GM04503 (cell line): Measurements from ENCODE around the gene APBA1.

Experiments
- DNase-seq: peaks from one replicate; pipeline ENCODE4 v3.0.0-alpha.2; 2012; ENCODE audit warnings: low read depth

APBA1 gene

DNA sequence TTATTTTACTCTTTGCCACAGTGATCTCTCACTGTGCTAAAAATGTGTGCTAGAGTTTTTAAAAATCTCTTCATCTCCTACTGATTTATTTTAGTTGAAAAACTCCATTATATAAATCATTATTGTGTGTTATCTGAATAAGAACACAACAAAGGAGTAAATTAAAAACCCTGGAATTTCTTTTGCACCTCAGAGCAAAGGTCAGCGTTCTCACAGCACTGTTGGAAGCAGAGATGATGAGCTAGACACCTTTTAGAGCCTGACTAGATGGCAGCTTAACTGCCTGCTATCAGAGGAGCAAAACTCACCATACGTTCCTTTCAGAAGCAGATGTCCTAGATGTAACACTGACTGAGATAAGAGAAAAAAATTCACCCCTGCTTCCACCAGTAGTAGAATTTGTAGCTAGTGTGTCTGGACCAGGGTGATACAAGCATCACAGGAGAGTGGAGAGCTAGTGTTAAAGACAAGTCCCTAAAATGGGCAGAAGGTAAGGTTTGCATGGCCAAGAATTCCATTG, 200.0 kb downstream of the APBA1 start:
- DNase-seq, result no peak

DNA sequence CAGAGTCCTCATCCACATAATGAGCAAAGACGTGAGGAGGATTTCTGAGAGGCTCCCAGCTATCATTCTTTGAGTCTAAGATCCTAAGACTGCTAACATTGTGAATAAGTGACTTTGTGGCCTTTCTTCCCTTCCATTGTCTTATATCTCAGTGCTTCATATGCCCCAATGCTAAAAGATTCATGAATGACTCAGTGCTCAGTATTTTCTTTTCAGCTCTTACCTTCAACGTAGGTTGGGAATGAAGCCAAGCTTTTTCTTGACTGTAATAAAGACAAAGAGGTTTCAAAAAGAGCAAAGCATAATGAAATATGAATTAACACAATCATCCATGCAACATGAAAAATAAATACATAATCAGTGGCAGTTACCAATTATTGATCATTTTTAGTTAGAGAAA, 200.7 kb downstream of the APBA1 start:
- DNase-seq, result no peak

DNA sequence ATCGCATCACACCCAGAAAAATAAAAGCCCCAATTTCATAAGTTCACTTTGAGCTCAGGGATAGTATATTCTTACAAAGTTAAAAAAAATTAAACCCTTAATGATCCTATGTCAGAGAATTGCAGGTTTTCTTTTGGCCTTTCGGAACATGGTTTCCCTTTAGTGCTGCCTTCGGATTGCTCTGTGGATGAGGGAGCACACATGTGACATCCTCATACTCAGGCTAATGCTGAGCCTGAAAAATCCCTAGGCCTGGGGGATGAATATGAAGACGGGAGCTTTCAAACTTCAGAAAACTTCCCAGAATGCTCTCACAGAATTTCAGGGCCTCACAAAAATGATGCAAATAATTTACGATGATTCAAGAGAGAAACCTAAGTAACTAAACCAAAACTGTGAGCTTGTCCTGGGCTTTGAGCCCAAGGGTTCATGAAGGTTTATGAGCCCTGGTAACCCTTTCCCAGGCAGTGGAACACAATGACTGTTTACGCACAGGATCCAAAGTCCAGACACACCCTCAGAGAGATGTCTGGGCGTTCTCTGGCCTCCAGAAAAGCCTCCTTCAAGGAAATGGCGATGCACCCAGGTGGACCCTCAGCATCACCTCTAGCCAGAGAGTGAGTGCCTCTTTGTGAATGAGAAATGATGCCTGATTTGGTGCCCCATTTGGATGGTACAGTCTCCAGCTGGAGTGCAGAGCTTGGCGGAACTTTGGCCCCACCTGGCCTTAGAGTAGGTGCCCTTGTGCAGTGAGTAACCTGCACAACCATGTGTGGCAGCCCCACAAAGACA, 201.8 kb downstream of the APBA1 start:
- DNase-seq, result no peak

DNA sequence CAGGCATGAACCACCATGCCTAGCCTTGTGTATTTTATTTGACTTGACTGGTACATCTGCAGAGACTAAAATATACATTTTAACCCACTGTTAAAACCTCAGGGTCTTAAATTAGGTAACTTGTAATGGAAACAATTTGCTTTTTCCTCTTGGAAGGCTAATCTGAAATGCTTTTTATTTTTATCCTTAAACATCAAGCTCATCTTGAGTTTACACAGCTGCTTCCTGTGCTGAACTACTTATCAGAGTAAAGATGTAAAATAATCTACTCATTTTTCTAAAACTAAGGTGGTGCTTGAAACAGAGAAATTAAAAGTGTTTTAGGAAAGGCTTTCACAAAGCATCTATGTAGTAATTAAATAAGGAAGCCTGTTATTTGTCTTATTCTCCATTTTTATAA, 203.0 kb downstream of the APBA1 start:
- no peak for DNase-seq

DNA sequence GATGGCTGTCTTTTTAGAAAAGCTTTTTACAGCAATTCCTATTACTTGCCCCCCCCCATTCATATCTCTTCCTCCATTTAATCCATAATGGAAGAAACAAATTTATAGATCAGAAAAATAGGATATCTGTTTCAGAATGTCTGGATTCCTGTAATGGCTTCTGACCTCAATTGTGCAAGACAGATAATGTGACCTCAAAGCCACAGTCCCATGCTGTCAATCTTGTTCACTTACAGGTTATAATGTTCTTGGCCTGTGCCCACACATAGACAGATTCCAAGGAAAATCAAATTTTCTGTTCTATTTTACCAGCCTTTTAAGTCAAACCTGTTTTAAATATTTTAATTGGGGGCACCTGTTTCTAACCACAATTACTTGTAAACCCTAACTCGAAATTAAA, 203.8 kb downstream of the APBA1 start:
- no peak for DNase-seq

DNA sequence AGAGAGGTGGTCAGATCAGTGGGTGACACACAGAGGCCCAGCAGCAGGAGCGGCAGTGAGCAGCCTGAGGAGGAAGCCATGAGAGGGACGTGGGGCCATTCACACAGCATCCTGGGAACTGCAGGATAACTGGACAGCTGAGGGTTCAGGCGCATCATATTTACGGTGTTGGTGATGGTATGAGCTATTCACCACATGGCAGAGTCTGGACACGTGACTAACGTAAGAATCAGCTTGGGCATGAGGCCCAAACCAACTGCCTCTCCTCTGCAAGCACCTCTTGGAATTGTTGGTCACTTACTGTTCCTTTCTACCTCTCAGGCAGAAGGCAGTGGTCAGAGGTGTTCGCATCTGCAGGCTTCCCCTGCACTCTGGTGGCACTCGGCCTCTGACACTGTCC, 206.0 kb downstream of the APBA1 start:
- DNase-seq, result no peak

DNA sequence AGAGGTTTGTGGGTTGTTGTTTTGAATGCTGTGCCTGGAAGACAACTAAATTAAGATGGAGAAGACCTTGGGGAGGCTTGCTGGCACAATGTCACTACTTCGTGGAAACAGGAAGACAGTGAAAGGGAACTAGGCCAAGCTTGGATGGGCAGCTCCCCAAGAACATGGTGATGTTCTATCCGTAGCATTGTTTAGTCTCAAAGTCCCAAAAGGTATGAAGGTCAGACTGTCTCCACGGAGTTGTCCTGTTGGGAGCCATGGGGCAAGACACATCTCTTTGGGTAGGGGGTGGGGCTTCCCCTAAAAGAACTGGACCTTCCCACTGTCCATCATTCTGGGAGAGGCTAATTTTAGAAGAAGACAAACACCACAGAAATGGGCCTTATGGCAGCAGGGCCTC, 206.7 kb downstream of the APBA1 start:
- no peak for DNase-seq

DNA sequence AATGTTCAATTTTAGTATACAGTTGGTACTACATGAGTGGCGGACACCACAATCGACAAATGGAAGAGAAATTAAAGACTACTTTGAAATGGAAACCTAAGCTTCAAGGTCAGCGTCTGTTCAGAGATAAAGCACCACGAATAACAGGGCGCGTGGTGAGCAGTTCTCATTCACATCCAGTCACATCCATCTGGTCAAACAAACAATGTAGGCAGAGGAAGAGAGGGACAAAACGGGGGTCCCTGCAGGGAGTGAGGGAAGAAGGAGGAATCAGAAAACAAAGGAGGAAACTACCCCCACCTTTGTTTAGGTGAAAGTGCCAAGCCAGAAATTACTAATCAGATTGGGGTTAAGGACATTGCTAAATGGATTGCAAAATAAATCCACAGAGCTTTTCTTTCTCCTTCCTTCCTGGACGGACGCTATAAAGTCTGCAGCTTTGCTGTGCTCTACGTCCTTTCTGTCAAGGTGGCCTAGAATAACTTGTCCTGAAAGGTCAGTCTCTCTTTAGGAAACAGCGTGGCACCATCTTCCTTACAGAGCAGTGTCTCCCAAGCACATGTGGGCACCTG, 208.6 kb downstream of the APBA1 start:
- DNase-seq, result no peak

DNA sequence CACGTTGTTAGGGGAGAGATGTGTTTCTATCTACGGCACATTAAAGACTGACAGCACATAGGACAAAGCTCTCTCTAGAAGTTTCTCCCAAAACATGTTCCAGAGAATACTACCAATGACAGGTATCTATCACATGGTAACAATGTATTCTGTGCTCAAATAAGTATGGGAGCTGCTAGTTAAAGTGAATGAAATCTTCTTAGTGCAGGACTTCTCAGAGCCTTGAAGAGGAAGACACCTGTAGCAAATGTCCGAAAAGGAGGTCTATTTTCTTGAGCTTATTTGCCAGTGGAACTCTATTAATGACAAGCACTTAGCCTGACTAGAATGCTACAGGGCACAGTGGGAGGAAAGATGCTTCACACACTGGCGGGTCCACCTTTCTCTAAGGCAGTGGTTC, 209.8 kb downstream of the APBA1 start:
- no peak for DNase-seq

DNA sequence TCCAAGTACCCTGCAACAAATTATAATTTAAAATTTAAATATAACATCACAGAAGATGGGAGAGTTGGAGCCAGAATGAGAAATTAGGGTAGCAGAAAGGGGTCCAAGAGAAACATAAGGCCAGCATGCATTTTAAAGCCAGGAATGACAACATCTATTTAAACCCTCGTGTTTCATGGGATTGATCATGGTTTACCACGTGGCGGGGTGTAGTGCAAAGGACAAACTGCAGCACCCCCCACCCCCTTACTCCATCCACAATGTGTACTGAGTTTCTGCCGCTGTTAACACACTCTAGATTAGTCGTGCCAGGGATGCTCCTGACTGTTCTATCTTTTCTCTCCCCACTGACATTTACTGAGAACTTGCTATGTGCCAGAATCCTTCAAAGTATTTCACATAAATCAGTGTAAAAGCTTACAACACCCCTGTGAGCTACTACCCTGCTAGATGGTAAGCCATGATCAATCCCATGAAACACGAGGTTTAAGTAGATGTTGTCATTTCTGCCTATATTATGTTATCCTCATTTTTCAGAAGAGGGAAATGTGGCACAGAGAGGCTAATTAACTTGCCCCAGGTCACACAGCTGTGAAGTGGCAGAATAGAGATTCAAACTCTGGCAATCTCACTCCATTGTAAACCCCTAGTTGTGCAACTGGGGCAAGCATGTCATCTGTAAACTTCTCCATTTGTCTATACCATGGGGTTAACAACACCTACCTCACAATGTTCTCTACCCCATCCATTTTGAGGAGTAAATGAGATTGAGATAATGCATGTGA, 210.9 kb downstream of the APBA1 start:
- no peak for DNase-seq

DNA sequence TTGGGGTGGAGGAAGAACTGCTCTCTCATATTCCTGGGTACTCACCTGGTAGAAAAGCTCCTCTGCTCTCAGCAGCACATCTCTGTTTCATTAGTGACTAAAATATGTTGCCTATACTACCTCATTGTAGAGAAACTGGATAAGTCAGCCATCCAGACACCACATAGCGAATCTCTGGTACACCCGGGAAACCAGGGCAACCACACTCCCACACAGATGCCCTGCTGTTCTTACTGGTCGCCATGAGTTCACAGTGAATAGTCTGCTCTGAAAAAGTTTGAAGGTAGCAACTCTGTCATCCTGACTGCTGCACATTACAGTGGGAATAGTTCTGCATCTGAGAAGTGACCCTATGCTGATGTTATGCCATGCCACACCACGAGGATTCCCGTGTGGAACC, 212.2 kb downstream of the APBA1 start:
- no peak for DNase-seq

DNA sequence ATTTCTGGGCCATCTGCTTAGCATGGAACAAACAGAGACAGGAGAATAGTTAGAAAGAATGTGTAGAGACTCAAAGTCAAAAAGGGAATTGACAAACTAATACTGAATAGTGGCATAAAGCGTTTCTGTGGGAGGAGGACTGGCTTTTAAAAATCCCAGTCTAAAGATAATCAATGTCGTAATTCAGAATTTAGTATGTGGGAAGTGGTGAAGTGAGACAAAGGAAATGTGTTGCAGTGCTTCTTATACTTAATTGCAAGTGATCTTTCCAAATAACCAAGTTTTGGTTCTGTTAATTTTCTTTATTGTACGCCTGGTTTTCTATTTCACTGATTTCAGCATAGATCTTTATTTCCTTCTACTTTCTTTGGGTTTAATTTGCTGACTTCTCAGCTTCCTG, 214.0 kb downstream of the APBA1 start:
- DNase-seq, result no peak

DNA sequence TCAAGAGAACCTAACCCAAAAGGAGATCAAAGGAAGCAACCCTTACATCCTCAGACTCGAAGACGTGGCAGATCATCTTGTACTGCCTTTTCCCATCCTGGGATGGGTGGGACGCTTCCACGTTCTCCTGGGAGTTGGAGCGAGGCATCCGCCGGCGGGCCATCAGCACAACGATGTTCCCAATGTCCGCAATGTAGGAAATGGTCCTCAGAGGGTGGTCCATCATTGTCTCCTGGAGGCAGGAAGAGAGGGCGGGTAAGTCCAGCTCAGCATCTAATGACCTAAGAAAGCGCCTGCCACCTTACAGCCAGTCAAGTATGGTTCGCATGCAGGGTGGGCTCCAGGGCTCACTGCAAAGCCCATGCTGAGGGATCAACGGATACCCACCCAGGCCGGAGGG, 216.0 kb downstream of the APBA1 start:
- no peak for DNase-seq

DNA sequence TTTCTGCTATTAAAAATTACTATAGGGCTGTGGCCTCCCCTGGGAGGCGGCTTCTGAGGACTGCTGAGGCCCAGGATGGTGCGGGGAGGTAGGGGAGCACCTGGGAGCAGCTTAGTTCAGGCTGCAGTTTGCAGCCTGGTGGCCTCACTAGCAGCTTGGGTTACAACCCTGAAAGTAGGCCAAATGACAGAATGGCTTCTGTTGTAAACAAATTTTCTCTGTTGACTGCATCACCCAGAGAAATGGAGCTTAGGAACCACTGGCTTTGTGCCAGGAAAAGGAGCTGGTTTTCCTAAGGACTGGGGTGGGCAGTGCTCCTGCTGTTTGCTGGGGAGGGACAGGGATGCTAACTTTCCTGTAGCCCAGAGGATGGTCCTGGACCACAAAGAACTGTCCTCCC, 216.9 kb downstream of the APBA1 start:
- DNase-seq, result no peak

DNA sequence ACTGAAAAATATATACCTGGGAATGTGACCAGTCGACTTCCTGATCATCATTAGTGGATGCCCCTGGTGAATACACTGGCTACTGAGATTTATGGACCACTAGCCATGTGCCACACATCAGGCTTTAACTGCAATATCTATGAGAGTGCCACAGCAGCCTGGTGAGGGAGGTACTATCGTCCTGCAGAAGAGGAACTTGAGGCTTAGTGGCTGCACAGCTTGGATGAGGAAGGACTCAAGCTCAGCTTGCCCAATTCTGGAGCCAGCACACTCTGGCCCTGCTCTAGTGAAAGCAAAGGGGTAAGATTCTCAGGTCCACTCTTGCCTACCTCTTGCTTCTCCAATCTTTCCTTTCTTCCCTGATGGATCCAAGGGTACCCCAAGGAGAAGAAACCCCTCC, 217.8 kb downstream of the APBA1 start:
- DNase-seq, result no peak

DNA sequence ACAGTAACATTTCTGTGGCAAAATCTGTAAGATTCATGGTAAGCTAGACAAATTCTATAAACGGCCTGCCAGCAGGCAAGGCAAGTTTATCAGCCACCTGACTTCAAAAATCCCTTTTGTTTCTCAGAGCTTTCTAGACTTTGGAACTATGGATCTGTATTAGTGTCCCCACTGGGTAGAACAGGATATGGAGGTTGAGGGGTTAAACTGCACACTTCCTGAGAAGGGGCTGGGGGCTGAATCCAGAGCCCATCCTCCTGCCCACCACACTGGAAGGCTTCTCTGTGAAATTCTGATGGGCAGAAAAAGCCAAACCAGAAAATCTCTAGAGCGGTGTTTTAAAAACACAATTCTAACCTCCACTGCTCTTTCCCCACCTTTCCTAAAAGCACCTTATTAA, 218.4 kb downstream of the APBA1 start:
- DNase-seq, result no peak

DNA sequence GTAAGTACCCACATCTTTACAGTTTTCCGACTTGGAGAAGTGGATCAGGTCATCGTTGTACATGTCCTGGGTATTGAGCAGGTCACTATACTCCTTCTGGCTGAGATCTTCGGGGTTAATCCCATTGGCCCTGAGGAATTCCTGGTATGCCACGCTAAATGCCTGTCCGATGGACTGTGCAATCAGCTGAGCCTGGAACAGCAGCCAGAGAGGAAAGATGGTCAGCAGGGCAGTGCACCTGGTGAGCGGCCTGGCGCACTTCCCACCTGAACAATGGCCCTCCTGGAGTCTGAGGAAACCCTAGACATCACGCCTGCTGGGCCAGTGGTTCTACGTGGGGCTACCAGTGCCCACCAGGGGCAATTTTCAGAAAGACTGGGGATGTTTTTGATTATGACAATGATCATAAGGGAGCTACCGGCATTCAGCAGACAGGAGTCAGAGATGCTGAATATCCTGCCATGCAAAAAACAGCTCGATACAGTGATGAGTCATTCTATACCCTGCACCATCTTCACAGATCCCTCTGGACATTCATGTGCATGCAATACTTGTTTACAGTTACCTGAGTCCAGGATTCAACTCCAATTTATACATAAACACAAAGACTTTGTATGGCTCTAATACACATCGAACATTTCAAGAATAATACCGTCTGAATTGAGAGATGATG, 219.9 kb downstream of the APBA1 start:
- no peak for DNase-seq

DNA sequence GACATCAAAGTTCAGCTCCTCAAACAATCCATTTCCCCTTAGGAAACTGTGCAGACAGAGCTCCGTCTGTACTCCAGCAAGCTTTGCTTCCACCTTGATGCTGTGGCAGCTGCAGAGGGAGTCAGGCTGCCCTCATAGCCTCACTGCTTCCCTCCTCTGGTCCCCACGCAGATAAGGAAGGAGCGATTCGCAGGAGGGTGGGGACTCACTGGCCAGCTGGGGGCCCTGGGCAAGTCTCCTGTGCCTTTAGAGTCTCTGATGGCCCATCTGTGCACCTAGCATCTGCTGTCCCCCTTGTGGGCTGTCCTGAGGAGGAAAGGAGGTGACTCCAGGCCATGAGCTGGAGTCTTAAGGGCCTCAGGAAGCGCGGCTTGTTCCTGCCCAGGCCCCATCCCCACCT, 225.7 kb downstream of the APBA1 start:
- no peak for DNase-seq

DNA sequence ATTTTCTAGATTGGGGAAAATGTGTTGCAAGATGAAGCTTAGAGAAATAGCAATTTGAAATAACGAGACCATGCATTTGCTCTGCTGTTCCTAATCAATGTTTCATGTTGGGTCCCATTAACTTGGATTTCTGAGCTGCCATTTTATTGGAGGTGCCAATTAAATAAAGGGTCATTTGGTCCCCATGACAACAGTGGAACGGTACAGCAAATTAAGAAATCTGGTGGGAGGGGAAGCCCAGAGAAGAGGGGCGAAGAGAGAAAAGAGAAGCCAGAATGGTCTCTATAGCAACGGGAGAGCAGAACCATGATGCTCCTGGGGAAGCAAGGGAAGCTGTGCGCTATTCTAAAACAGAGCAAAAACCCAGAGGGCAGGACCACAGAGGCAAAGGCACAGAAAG, 226.9 kb downstream of the APBA1 start:
- no peak for DNase-seq

DNA sequence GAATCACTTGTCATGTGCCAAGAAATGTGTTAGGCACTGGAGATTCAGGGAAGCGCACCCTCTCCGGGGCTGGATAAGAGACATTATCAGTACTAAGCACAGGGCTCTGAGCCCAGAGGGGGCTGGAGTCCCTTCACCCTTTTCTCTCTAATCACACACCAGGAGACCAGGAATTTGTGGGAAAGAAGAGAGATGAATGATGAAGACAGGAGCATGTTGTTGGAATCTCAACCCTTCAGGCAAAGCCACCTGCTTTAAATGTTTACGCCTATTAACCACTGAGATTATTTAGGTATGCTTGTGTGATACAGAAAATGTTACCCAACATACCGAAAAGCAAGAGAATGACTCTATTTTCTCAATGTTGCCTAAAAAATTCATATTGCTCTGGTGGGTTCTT, 227.4 kb downstream of the APBA1 start:
- DNase-seq, result no peak

DNA sequence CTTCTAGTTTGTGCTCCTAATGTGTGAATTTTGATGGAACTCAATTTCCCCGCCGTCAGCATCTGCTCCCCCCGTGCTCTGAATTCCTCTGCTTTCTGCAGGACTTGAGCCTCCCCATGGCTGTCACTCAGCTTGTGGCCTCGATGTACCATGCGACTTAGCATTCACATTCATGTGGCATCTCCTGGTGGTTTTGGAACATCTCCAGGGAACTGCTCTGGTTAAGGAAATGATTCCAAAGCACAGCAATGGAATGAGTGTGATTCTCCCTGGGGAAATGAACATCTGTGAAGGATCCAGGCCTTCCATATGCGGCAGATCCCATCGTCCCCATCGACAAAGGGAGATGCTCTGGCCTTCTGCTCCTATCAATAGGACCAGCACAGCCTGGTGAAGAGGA, 228.2 kb downstream of the APBA1 start:
- peak; percentile 81 for DNase-seq

DNA sequence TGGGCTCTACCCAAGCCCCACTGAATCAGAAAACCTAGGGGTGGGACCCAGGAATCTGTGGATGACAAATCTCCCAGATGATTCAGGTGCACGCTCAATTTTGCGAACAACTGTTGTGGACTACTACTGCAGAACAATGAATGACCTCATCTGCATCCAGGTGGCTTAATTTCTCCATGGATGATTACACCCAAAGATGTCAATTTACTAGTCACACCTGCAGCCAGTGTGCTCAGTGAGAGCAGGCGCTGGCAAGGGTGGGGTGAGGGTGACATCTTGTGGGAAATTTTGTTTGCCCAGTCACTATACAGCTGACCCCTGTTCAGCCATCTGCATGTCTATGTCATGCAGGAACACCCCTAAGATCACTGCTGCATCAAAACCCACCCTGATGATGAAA, 229.0 kb downstream of the APBA1 start:
- DNase-seq, result no peak

DNA sequence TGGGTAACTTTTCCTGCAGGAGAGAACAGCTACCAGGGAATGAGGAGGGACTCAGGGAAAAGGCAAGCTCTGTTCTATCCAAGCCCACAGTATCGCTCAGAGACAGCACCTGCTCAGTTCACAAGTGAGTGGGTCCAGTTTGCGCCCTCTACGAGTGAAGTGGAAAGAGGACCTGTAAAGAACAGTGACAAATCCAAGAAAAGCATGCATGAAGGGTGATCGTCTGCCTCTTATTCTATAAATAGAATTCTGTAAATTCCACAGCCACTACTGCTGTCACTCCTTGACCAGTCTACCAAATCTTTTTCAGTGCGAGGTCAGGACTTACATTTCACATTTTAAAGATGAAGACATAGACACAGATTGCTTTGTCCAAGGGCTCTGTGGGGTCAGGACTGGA, 229.7 kb downstream of the APBA1 start:
- no peak for DNase-seq
